HFFc6 (cell line): ENCODE data around the gene MAD2L1. TPM values are rescaled to one million over a fixed set of nuclear protein-coding genes. Genes with fewer than 3 reads are reported as not detected.

Source experiments
- DNase-seq: peaks from one replicate; pipeline ENCODE4 v3.0.0-alpha.2; 2018
- H3K27ac Mint-ChIP-seq: 2 replicates; pipeline ENCODE4 v1.8.0; 2020; ENCODE audit warnings: mild to moderate bottlenecking, mixed read lengths
- H3K27me3 Mint-ChIP-seq: 2 replicates; pipeline ENCODE4 v1.8.0; 2021; ENCODE audit warnings: mild to moderate bottlenecking, moderate library complexity, mixed read lengths; ENCODE audit not compliant: insufficient read depth
- H3K36me3 Mint-ChIP-seq: 2 replicates; pipeline ENCODE4 v1.8.0; 2021; ENCODE audit warnings: low read depth, mixed read lengths
- H3K4me1 Mint-ChIP-seq: 2 replicates; pipeline ENCODE4 v1.8.0; 2020; ENCODE audit warnings: low read depth, mixed read lengths
- H3K4me3 Mint-ChIP-seq: 2 replicates; pipeline ENCODE4 v1.8.0; 2020; ENCODE audit warnings: mild to moderate bottlenecking, moderate library complexity, mixed read lengths
- H3K9me3 Mint-ChIP-seq: 2 replicates; pipeline ENCODE4 v1.8.0; 2020; ENCODE audit warnings: mild to moderate bottlenecking, mixed read lengths
- CTCF ChIP-seq: fragments of 200-600 bp; sonication (generic); IDR thresholded peaks from 2 replicates; pipeline ENCODE4 v1.5.0; 2021; ENCODE audit warnings: antibody characterized with exemption, mild to moderate bottlenecking
- total RNA-seq, 6 experiments: library from RNA; stranded (reverse); fragmentation: NEBNext Ultra II Directional; extraction: Animal tissue kit (Norgen Biotek cat#: 25700); gene quantifications; 2 replicates in 1 of 6; 3 replicates in 5 of 6; pipeline ENCODE4 v1.2.3, GENCODE V29; 2021

MAD2L1 gene
- total RNA-seq, 6 experiments from 2014 or later, result 18.3 to 36.5 (median 31.6) TPM

DNA sequence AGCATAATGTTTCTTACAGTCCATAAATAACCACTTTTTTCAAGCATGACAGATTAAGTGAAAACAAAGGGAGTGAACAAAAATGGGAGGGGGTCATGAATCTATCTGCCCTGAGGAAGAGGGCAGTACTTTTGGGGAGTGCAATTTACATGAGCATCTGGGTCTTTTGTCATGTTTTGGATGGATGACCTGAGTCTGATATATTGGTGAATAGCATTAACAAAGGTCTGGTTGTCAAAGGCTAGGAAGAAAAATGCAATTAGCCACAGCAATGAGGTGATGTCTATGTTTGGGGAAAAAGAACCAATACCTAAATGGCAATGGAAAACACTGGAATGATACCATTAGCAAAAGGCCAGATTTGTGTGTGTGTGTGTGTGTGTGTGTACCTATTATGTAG, 15.1 kb upstream of the MAD2L1 start:
- Mint-ChIP-seq H3K27ac (no peak overlapping the region), H3K27me3 (no peaks in the 10 kb centered on the region), H3K4me1 (no peaks in the 10 kb centered on the region), H3K4me3 (no peak overlapping the region), H3K9me3 (no peaks in the 10 kb centered on the region), H3K36me3 (no peaks in the 10 kb centered on the region)
- no peak for TF ChIP-seq CTCF
- DNase-seq, result no peak

- no peaks in the 10 kb centered on the region for H3K9me3 Mint-ChIP-seq
- H3K27ac Mint-ChIP-seq, result no peak overlapping the region
- H3K4me1 Mint-ChIP-seq, result no peaks in the 10 kb centered on the region
- no peak for TF ChIP-seq CTCF
- H3K27me3 Mint-ChIP-seq, result no peaks in the 10 kb centered on the region
- no peak for DNase-seq
- no peaks in the 10 kb centered on the region for H3K36me3 Mint-ChIP-seq
- no peak overlapping the region for H3K4me3 Mint-ChIP-seq
Measured at GRCh38 chr4:120080533-120080932, 13.9 kb upstream of the MAD2L1 start.

DNA sequence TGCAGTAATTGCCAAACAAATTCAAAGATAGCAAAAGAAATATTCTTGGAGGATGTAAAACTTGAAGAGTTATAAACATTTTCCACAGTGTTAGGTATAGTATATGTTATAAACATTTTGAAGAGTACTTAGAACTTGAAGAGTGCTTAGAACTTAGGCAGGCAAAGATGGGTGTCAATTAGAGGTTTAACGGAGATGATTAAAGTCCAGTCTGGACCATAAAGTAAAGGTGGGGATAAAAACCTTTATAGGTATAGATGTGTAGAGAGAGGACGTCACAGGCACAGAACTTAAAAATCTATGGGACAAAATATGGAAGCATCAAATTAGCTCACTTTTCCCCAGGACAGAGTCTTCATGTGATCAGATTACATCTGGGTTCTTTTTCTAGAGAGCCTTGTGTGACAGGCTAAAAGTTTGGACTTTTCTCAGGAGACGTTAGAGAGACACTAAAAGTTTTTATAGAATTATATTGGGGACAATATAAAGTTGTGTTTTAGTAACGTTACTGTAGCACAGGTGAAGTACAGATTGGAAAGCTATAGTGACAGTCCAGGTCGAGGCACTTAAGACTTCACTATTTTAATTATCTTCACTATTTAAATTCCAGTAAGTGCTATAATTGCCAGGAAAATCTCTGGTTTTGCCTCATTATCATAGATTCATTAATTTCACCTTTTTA, 13.3 kb upstream of the MAD2L1 start:
- H3K27ac Mint-ChIP-seq, result no peak overlapping the region
- no peaks in the 10 kb centered on the region for H3K9me3 Mint-ChIP-seq
- H3K27me3 Mint-ChIP-seq, result no peaks in the 10 kb centered on the region
- H3K36me3 Mint-ChIP-seq, result no peaks in the 10 kb centered on the region
- DNase-seq, result no peak
- H3K4me1 Mint-ChIP-seq, result no peaks in the 10 kb centered on the region
- no peak for TF ChIP-seq CTCF
- H3K4me3 Mint-ChIP-seq, result no peak overlapping the region

DNA sequence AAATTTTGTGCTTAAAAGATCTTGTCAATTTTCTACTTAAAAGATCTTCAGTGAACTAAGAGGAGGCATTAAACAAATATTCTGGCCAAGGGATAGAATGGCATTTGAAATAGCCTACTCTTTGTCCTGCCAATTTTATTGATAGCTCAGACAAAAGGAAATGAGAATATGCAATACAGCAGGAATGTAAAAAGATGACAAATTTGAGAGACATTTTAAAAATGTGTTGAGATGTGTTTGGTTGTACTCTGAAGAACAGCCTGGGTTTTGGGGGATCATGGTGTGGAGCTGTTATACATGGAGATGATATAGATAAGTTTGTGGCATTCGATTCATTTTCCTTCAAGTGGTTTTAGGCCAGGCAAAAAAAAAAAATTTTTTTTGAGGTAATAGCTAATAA, 11.6 kb upstream of the MAD2L1 start:
- Mint-ChIP-seq H3K4me3 (no peak overlapping the region), H3K9me3 (no peaks in the 10 kb centered on the region), H3K4me1 (no peaks in the 10 kb centered on the region), H3K27ac (no peak overlapping the region), H3K36me3 (no peaks in the 10 kb centered on the region), H3K27me3 (no peaks in the 10 kb centered on the region)
- no peak for TF ChIP-seq CTCF
- no peak for DNase-seq

DNA sequence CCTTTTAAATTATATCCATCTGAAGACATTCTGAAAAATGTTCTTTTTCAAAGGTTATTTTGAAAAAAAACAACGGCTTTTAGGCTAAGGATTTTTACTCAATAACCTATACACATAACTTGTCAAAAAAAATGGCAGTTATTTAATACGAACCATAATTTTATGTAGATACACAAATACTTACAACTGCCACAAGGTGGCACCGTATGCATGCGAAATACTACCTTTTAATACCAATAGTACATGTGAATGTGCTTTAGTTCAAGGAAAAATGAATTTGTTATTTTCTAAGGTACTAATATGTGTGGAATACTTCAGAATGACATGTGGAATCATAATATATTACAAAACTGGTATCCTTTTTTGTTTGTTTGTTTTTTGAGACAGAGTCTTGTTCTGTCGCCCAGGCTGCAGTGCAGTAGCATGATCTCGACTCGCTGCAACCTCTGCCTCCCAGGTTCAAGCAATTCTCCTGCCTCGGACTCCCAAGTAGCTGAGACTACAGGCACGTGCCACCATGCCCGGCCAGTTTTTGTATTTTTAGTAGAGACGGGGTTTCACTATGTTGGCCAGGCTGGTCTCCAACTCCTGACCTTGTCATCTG, 4.6 kb upstream of the MAD2L1 start:
- H3K27me3 Mint-ChIP-seq, result no peaks in the 10 kb centered on the region; the same call in 1 of the 2 replicates
- no peak overlapping the region for H3K4me3 Mint-ChIP-seq
- peaks cover 36% of the 10 kb centered on the region for H3K4me1 Mint-ChIP-seq
- peak; percentile 91 for TF ChIP-seq CTCF
- peak; percentile 57 for DNase-seq
- no peaks in the 10 kb centered on the region for H3K9me3 Mint-ChIP-seq
- H3K36me3 Mint-ChIP-seq, result no peaks in the 10 kb centered on the region
- no peak overlapping the region for H3K27ac Mint-ChIP-seq
